Testis (tissue), 2 donors: ENCODE data around the gene TEAD3.

Experiments
- POLR2A ChIP-seq: fragments of 450-650 bp; IDR thresholded peaks from one replicate; pipeline ENCODE4 v1.6.1; 2017; ENCODE audit warnings: antibody characterized with exemption, mild to moderate bottlenecking, moderate library complexity
- TF ChIP-seq, protein P1 (sequence below), 3 experiments: fragments of 450-650 bp in 2 of 3; fragments of 200-600 bp in 1 of 3; sonication (generic) in 1 of 3; IDR thresholded peaks; one replicate each; pipeline ENCODE4 v1.5.1; 2016 to 2019; ENCODE audit warnings: antibody characterized with exemption in 3 of 3, mild to moderate bottlenecking in 2 of 3, moderate library complexity in 1 of 3

DNA sequence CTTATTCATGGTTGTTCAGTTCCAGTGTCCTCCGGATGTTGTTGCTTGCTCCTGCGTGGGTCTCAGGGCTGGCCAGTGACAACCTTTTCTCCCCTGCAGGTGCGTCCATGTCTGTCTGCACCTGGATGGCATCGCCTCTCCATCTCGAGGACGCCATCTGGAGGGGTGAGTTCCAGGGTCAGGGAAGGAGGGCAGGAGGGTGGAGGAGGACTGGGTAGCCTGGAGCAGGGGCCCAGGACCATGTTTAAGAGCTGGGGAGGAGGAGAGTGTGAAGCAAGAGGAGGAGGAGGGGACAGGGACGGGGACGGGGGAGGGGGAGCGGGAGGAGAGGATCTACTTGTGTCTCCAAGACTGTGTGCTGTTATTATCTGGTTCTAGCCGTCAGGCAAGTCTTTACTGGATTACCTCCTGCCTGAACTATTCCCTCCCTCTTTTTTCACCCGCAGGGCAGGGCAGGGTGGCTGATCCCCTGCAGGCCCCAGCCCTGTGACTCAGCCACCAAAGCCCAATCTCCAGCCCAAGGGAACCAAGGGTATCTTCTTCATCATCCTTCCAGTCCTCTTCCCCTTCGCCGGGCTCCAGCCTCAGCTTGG, 48.0 kb upstream of the TEAD3 start:
- TF ChIP-seq, protein P1, sequence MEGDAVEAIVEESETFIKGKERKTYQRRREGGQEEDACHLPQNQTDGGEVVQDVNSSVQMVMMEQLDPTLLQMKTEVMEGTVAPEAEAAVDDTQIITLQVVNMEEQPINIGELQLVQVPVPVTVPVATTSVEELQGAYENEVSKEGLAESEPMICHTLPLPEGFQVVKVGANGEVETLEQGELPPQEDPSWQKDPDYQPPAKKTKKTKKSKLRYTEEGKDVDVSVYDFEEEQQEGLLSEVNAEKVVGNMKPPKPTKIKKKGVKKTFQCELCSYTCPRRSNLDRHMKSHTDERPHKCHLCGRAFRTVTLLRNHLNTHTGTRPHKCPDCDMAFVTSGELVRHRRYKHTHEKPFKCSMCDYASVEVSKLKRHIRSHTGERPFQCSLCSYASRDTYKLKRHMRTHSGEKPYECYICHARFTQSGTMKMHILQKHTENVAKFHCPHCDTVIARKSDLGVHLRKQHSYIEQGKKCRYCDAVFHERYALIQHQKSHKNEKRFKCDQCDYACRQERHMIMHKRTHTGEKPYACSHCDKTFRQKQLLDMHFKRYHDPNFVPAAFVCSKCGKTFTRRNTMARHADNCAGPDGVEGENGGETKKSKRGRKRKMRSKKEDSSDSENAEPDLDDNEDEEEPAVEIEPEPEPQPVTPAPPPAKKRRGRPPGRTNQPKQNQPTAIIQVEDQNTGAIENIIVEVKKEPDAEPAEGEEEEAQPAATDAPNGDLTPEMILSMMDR (IDR thresholded peaks at IDR 0.05), result no peak
- no peak for TF ChIP-seq POLR2A
